ENCODE results near the gene FAM149A.

Gene FAM149A

DNA sequence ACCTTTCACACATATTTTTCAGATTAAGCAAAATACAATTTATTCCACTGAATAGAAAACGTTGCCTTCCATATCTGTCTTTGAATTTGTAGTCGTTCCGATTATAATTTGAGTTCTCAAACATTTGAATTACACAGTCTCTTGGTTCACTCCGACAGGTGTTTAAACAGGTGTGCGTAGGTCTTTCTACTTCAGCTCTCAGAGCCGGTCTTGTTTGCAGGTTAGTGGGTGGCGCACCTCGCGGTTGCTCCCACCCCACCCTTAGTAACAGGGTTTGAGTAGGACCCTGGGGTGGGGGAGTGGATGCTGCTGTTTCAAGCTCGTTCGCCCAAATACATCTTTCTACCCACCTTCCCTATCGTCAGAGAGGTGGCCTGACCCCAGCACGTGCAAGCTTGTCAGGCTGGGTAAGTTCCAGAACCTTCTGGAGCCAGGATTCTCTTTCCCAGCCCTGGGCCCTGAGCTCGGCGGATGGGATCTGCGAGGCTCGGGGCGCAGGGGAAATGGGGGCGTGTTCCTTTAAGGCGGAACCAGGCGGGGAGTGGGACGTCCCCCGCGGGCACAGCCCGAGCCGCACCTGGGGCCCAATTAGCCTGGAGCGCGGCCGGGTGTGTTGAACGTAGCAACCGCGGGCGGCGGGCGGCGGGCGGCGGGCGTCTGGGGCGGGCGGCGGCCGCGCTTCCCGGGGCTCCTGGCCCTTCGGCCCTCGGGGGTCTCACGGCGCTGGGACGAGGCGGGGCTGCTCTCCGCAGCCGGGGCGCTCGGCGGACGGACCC lies at the start of gene FAM149A:
Gene FAM149A, plus strand, starts transcription at position 591 of the 776 bp plus-strand sequence.
- no peak for DNase-seq (ENCODE audit: low read depth in 2 of 2)

DNA sequence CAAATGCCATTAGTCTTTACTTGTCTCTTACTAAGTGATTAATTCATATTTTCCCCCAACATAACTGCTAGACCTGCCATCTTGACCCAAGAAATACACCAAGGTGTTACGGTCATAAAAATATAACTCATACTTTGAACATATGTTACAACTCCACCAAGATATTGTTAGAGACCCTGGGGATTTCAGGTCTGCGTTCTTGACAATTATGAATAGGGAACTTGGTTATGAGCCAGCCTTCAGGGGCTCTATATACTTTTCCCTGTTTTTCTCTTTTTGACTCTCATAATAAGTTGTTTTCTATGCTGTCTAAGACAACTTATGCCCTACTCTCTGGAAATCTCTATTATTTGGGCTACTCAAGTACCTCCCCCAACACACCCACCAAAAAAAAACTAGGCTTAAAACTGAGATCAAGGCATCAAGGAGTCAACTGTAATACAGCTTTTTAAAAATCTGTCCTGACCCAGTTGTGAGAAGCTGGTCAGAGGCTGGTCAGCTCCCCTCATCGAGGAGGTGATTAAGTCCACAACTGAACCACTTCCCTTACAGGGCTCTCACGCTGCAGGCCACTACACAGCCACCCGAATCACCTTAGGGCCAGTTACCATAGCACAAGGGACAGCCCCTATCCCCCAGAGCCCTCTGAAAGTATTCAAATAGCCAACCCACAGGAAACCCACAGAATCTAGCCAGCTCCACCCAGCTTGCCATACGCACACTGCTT lies 46.1 kb upstream of the FAM149A start:
- no peak for DNase-seq (ENCODE audit: low read depth in 2 of 2)

DNA sequence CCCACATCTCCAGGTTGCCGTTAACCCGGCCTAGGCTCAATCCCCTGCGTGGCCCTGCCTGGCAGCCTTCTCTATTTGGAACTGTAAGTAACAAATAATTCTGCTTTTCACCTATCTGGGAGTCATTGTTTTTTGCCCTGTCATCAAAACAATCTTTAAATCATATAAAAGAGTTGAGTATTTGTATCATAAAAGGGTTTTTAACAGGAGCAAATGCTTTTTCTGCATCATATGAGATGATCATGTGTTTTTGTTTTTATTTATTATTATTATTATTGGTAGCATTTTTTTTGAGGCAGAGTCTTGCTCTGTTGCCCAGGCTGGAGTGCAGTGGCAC lies 45.6 kb upstream of the FAM149A start:
- no peak for DNase-seq (ENCODE audit: low read depth in 2 of 2)

DNA sequence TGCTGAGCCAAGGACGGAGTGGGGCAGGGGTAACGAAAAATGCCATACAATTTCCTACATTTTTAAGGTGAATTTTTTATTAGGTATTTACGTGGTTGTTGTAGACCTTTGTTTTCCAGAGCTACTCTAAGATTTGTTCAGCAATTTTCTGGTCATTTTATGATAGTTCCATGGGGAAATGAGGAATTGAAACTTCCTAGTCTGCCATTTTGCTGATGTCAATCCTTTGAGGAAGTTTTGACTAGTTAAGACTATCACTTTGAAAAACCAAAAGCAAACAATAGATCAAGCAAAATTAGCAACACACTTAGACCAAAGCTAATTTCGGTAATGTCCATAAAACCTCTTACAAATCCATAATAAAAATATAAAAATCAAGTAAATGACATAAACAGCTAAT lies 42.6 kb upstream of the FAM149A start:
- no peak for DNase-seq (ENCODE audit: low read depth in 2 of 2)

DNA sequence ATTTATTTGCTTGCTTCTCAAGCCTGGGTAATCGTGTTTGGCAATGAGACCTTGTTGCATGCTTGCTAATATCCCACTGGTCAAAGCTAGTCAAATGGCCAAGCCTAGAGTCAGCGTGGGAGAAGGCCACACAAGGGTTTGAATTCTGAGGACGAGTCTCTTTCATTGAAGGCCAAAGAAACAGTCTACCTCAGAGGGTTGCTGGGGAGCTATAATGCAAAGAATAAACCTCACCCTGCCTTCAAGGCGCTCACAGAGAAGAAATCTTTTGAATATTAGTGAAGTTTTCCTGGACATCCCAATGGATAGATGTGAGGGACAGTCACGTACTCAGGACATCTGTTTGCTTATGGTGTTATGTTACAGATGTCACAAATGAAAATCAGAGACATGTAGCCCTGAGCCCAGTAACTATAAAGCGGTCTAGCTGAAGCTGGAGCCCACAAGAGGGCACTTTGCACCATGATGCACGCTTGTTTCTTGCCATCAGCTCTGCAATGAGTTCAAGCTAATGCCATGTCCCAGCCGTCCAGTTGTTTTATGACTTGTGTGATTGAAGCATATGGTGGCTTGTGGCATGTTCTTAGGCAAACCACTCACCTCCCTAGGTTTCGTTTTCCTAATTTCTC lies 36.6 kb upstream of the FAM149A start:
- DNase-seq (ENCODE audit: low read depth in 2 of 2) = no peak

DNA sequence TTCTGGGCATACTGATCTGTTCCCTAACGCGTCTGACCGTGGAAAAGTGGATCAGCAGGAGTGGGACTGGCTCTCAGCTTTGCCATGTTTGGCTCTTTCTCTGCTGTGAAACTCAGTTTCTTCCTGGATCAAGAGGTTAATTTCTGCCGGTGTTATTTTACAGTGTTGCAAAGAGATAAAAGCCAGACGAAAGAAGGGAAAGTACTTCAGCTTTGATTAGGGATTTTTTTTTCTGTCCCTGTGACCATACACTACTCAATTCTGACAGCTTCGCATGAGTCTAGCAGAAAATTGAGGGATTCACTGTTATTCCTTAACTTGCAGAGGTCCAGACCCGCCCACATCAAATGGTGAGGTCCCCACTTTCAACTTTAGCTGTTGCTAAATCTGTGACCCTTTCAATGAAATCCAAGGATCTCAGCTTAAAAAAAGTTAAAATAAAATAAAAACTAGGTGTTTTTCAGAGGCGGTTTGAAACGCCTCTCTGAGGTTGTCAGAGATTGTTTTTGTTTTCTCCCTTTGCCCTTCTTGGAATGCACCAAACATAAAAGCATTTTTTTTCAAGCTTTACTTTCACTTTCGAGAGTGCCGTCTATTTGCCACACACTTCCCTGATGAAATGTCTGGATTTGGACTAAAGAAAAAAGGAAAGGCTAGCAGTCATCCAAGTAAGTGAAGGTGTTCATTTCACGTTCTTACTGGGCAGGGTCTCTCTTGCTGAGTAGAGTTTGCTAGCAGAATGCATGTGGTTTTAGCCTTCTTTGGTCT lies 35.7 kb upstream of the FAM149A start, which contains the start of gene TLR3:
Gene TLR3, plus strand, starts transcription at position 576 of the 768 bp plus-strand sequence. CDS start 7,464 bp downstream, outside the sequence.
- no peak for DNase-seq (ENCODE audit: low read depth in 2 of 2)

DNA sequence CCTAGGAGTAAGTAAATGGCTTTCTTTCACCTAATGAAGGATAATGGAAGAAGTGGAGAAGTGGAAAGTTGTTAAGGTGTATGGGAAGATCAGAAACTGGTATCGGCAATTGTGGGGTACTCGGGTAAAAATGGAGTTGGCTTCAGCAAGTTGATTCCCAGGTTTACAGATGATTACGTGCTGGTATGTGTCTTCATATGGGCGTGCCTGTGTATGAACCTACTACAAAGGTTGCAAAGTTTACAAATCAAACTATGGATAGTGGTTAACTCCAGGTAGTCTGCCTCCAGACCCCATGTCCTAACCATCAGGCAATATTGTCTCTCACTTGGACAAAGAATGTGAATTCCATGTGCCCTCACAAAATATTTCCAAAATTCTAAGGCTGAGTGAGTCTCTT lies 34.8 kb upstream of the FAM149A start:
- no peak for DNase-seq (ENCODE audit: low read depth in 2 of 2)

DNA sequence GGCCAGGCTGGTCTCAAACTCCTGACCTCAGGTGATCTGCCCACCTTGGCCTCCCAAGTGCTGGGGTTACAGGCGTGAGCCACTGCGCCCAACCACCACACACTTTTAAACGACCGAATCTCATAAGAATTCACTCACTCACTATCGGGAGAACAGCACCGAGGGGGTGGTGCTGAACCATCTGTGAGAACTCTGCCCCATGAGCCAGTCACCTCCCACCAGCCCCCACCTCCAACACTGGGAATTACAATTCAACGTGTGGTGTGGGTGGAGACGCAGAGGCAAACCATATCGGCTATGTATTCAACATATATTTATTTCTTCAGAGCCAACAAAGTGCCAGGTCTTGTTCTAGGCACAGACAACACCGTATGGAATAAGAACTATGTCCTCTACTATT lies 32.0 kb upstream of the FAM149A start:
- no peak for DNase-seq (ENCODE audit: low read depth in 2 of 2)

DNA sequence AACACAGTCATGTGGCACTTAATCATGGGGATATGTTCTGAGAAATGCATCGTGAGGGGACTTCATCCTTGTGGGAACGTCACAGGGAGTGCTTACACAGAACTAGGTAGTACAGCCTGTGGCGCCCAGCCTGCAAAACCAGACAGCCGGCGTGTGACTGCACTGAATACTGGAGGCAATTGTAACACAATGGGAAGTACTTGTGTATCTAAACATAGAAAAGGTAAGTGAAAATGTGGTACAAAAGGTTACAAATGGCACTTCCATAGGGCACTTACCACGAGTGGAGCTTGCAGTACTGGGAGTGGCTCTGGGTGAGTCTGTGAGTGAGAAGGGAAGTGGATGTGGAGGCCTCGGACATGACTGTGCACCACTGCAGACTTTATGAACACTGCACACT lies 30.3 kb upstream of the FAM149A start:
- no peak for DNase-seq (ENCODE audit: low read depth in 2 of 2)

DNA sequence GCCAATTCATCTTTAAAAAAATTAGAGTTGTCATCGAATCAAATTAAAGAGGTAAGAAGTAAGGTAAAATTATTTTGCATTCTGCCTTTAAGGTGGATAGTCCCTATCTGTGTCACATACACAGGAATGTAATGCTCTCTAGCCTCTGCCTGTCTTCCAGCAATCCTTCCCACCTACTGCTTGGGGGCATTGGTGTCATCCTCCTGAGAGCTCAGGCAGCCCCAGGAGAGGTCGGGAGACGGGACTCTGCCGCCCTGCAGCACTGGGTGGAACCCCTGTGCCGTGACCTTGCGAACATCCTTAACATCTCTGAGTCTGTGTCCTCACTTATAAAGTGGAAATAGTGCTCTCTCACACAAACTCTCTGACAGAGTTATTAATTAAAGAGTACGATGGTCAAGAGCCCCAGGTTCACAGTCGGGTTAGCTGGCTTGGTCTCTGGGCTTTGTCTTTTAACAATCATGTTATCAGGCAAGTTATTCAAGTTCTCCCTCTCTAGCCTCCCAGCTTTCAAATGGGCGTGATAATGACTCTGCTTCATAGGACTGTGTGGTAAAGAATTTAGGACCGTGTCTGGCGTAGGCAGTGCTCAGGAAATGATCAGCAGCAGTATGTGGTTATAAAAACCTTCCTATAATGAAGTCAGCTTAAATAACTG lies 25.4 kb upstream of the FAM149A start:
- DNase-seq (ENCODE audit: low read depth in 2 of 2) = no peak

DNA sequence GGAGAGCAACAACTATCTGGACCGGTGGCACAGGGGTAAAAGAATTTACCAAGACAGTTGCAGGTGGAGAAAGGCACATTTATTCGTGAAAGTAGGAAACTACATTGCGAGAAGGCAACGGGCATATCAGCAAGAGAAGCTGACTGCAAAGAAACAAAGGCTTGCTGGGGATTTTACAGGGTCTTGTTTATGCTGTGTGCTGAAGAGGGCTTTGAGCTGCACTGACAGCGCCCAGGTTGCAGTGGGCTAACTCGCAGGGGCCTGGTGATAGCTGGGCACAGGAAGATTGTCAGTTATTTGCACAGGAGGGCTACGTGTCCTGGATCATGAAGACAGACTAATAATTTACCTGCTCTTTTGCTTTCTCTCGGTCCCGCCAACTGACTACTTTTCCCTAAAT lies 24.8 kb upstream of the FAM149A start:
- no peak for DNase-seq (ENCODE audit: low read depth in 2 of 2)

DNA sequence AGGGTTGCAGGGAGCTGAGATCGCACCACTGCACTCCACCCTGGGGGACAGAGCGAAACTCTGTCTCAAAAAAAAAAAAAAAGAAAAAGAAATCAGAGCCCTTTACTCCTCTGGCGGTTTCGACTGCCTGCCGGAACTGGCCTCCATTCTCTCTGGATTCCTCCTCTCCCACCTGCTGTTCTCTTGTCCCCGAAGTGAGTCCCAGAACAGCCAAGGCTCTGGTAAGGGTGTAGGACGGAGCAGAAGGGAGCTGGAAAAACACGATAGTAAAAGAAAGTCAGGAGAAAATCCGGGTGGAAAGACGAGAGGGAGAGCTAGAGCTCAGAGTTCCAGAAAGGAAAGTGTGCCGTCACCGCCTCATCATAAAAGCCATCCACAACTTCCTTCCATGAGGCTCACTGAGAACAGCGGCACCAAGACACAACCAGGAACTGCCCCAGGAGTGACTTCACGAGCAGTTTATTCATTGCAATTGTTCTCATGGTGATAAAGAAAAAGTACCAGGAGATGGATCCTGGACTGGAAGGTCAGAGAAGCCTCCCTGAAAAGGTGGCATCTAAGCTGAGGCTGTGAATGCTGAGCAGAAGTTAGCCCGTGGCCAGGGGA lies 23.2 kb upstream of the FAM149A start:
- no peak for DNase-seq (ENCODE audit: low read depth in 2 of 2)

DNA sequence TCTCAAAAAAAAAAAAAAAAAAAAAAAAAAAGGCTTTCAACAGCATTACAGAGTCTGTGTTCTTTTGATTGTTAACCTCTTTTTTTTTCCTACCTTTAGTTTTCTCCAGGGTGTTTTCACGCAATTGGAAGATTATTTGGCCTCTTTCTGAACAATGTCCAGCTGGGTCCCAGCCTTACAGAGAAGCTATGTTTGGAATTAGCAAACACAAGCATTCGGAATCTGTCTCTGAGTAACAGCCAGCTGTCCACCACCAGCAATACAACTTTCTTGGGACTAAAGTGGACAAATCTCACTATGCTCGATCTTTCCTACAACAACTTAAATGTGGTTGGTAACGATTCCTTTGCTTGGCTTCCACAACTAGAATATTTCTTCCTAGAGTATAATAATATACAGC lies 22.3 kb upstream of the FAM149A start:
- no peak for DNase-seq (ENCODE audit: low read depth in 2 of 2)

DNA sequence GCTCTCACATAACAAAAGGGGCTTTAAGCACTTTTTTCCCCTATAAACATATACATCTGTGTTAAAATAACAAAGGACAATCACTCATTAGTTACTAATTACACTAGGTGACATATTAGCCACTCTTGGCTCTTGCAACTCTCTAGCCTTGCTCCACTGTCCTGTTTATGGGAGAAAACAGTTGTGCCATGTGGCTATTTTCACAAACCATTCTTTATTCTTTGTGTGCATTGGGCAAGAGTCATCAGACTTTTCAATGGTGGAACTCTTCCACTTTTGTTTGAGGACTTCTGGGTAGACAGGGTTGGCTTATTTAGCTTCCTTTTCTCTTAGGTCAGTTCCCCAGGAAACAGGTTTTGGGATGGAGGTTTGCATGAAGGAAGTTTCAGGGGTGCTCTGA lies 16.0 kb upstream of the FAM149A start:
- no peak for DNase-seq (ENCODE audit: low read depth in 2 of 2)

DNA sequence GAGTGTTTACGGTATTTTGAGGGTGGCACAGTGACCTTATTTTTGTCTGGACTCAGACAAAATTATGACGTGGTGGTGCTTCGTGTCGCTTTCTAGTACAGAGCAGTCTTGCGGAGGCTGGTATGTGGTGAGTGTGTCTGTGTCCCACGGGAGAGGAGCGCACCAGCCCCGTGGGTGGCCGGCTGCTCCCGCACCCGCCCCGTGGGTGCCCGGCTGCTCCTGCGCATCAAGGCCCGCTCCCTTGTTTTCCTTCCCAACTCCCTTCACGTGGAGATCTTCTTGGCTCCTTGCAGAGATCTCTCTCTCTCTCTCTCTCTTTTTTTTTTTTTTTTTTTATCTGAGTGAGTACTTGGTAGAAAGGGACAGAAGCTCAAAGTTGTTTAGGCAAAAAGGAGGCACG lies 12.2 kb upstream of the FAM149A start:
- DNase-seq (ENCODE audit: low read depth in 2 of 2) = no peak

DNA sequence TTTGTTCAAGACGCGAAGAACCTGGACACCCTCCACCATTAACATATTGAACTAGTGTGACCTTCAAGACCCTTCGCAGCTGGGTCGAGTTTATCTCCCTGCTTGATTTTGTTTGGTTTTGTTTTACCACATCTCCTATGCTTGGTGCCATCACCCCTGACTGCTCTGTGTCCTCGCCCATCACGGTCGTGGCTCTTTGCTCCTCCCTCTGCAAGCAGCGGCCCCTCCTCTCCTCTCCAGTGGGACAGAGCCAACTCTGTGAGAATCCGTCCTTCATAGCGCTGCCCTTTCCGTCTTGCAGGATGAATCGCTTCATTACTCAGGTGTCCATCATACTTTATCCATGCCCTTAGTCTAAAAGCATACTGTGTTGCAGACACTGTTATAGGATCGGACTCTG lies 9.1 kb upstream of the FAM149A start:
- DNase-seq (ENCODE audit: low read depth in 2 of 2) = no peak

DNA sequence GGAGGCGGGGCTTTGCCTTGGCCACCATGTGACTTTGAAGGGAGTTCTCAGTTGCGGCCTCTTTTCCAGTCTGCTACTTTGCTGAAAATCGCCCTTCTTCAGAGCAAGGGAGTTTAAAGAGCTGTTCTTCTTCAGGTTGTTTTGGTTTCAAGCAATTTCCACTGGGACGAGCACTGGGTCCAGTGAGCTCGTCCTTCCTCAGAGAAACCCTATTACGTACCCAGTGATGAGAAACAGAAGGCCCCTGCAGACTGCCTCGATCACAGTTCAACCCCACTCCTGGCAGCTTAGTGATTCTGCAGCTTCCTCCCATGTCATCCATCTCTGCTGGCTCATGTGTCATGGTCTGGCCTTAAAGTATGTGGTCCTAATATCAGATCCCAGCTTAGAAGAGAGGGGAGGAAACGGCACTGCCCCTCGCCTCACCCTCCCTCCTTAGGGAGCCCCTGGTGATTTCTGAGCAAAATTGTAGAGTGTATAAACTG lies 7.8 kb upstream of the FAM149A start:
- no peak for DNase-seq (ENCODE audit: low read depth in 2 of 2)

DNA sequence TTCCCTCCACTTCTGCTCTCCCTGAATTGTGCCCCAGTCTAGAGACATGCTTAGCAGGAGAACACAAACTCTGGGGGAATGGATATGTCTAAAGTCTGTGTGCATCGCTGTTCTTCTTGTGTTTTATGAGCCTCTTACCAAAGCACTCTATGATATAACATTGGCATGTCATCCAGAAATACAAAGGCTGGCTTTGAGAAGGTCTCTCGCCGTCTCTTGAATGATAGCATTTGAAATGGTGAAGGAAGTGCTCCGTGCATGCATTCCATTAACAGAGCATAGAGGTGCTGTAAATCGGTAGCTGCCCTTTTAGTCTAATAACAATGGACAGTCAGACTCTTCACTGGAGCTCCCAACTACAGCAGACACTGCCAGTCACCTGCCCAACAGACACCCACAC lies 7.1 kb upstream of the FAM149A start:
- no peak for DNase-seq (ENCODE audit: low read depth in 2 of 2)

DNA sequence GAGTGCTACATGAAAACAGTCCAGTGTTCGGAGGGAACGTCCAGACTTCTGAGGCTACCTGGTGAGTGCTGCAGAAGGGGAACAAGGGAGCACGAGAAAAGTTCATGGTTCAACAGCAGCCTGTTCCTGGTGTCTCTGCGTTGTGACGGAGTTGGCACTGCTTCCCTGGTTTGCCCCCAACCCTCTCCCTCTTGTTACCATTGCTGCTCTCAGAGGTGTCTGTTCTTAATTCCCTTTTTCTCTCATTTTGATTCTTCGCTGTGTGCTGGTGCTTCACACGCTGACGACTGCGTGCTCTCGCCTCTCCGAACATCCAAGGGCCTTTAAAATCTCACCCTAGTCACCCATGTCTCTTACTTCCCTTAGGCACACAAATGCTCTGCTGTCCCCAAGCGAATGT lies 1.6 kb upstream of the FAM149A start:
- DNase-seq (ENCODE audit: low read depth in 2 of 2) = no peak

DNA sequence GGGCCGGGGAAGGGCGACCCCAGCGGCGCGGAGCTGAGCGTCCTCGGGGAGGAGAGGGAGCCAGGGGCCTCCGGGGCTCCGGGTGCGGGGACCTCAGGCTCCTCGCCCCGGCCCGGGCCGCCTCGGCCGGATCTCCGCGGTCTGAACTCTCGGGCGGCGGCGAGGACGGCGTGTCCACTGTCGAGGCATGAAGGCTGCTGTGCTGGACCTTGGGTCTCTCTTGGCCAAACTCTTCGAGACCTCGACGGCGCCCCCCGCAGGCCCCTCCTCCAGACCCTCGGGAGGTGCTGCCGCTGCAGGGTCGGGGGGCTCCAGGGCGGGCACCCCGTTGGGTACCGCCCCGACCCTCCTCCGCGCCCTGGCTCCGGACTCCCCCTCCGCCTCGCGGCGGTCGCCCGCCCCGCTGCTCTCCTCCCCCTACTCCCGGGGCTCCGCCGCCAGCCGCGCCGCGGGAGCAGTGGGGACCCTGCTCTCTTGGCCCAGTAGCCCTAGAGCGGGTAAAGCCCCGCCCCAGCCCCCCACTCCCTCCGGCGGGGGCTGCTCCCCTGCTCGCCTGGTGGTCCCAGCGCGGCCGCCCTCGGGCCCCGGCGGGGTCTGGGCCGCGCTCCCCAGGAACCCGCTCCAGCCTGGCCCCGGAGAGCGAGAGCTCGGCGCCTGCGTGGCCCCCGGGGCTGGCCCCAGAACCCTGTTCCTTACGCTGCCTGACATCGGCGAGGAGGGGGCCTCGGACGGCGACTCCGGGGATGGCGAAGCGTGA lies 564 bp downstream of the FAM149A start:
- no peak for DNase-seq (ENCODE audit: low read depth in 2 of 2)
